ENCODE results near the gene ZNF658. TPM values are rescaled to one million over a fixed set of nuclear protein-coding genes. Genes with fewer than 3 reads are reported as not detected.
"Not testable (repeated sequence)": the region's sequence is repeated elsewhere in the genome, so short reads cannot be mapped to it uniquely, and the experiment has no call there.

The ZNF658 gene
- total RNA-seq (2011; cell fraction: chromatin; rRNA removed; ENCODE audit: low replicate concordance), result 0.53 and 1.5 TPM in 2 replicates
- 0.50 and 0.66 TPM in 2 replicates for total RNA-seq (2011; cell fraction: nucleolus; rRNA removed)
- total RNA-seq (2011; cell fraction: nucleoplasm; rRNA removed), result 0.92 and 1.2 TPM in 2 replicates
- total RNA-seq (2014; rRNA removed), result 0.32 and 0.53 TPM in 2 replicates
- total RNA-seq (2014; rRNA removed; fragmentation: Illumina TruSeq; extraction: Trizol), result 0.76 and 1.1 TPM in 2 replicates
- total RNA-seq (2015; rRNA removed; fragmentation: Illumina TruSeq; extraction: Trizol), result 1.0 and 1.1 TPM in 2 replicates
- total RNA-seq (2021), result 0.78 and 0.98 TPM in 2 replicates
- 0.22 and 0.32 TPM in 2 replicates for polyA plus RNA-seq (2011; rRNA removed)
- polyA plus RNA-seq (2011; cell fraction: cytosol; rRNA removed), result 0.04 and 0.09 TPM in 2 replicates
- polyA plus RNA-seq (2011; cell fraction: nucleus; rRNA removed), result 0.18 and 0.33 TPM in 2 replicates
- polyA plus RNA-seq (2012), result 0.43 and 0.75 TPM in 2 replicates
- polyA plus RNA-seq (2014; fragmentation: Illumina TruSeq; extraction: Trizol), result 0.53 and 0.58 TPM in 2 replicates
- polyA plus RNA-seq (2014; fragmentation: Nextera tagmentation; extraction: Ambion mirVana), result under 1 TPM; 0.31 to 0.46 TPM
- 0.28 and 0.39 TPM in 2 replicates for polyA plus RNA-seq (2014; rRNA removed)
- 0.54 and 1.1 TPM in 2 replicates for polyA minus RNA-seq (2011; rRNA and poly(A)+ RNA removed)
- 0.55 TPM in 1 of 2 replicates, not detected in the other for polyA minus RNA-seq (2011; cell fraction: cytosol; rRNA and poly(A)+ RNA removed)
- 1.2 and 2.0 TPM in 2 replicates for polyA minus RNA-seq (2011; cell fraction: nucleus; rRNA and poly(A)+ RNA removed)
- Bru-seq, nascent RNA, result percentile 49 among the genes with signal in this experiment
- BruChase-seq, experiment 1, labeled RNA remaining after a 2-hour chase, result percentile 40 among the genes with signal in this experiment
- percentile 38 among the genes with signal in this experiment for BruChase-seq, experiment 2, labeled RNA remaining after a 6-hour chase
- long read RNA-seq, experiment 1, full-length matches to known transcripts, result 1 of 1 reads
- long read RNA-seq, experiment 1, partial matches to known transcripts, result 0 of 1 reads
- long read RNA-seq, experiment 1, other reads (novel, unspliced or antisense), result 0 of 1 reads
- long read RNA-seq, experiment 2, result 0 reads
- long read RNA-seq, experiment 3, result 0 reads

DNA sequence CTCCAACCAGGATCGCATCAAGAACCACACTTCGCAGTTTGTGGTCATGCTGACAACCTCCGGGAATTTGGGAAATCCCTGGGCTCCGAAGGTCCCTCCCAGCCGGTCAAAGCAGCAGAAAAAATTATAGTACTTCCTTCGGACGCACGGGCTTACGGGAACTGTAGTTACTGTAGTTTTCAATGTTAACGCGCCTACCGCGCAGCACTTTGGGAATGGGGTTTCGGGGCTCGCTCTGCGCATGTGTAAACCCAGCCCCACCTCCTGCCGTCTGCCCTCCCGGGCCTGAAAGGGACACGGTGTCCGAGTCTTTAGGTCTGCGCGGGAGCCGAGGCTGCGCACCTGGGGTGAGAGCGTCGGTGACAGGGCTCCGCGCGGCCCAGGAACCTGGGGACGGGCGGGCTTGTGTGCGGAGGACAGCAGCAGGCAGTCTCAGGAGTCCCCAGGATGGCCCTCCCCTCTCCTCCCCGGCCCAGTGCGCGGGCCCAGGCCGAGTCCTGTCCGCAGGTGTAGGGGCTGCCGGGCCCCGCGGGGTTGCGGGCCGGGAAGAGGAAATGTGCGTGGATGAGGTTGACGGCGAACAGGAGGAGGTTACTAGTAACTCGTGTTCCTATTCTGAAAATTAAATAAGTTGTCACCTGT is at the start of gene ZNF658:
TSS of gene ZNF658 (plus strand) at position 236 of the 642 bp plus-strand sequence. CDS start 2,837 bp downstream, outside the sequence.
- H3K9me3 ChIP-seq (replicated peaks; ENCODE audit: control insufficient read depth, insufficient read depth, low read depth, low read length); CTCF ChIA-PET (ENCODE audit: low intra/inter-chr PET ratio); H3K79me2 ChIP-seq (ENCODE audit: control insufficient read depth, insufficient read depth, low read length); POLR2A ChIA-PET; BruUV-seq (replicated peaks); in situ Hi-C loops (cut with MboI); FAIRE-seq; H3K27ac ChIP-seq (ENCODE audit: extremely low read depth, low read depth, low read length); H3K9me1 ChIP-seq (ENCODE audit: control insufficient read depth, insufficient read depth, low read length); H3K9ac ChIP-seq (ENCODE audit: insufficient read depth in 1 of 2, low read depth in 2 of 2, low read length in 2 of 2); H4K20me1 ChIP-seq (replicated peaks; ENCODE audit: control insufficient read depth, insufficient read depth, low read length); H2AFZ ChIP-seq (ENCODE audit: low read depth, low read length); H3K36me3 ChIP-seq (ENCODE audit: control insufficient read depth, insufficient read depth, low read length); H3K4me1 ChIP-seq (replicated peaks in 1 of 2; ENCODE audit: control insufficient read depth in 2 of 2, insufficient read depth in 2 of 2, low read length in 2 of 2); intact Hi-C loops (cut with micrococcal nuclease); H3K27me3 ChIP-seq (ENCODE audit: control insufficient read depth in 2 of 2, insufficient read depth in 2 of 2, low read length in 2 of 2): not testable (repeated sequence)
- DNase-seq (ENCODE audit: extremely low read depth in 1 of 4, low spot score in 3 of 4), result peak in 1 of 4 experiments; percentile 79
- peak; percentile 100 for ATAC-seq
- Histone ChIP-seq H3K4me3 (peak within 1 kb of the TSS; percentile 29), H3K4me2 (ENCODE audit: insufficient read depth, low read length) (peak within 1 kb of the TSS; percentile 55)
- WGBS (ENCODE audit: insufficient coverage, low coverage, missing lambda C conversion rate), result 0% methylated on average over 10 of the region's 46 CpGs
- TF ChIP-seq PHF8 (IDR thresholded peaks at IDR 0.05; ENCODE audit: borderline replicate concordance, low read length) (peak; percentile 35; the same call in 1 of the 2 replicates), MEIS2 (IDR thresholded peaks at IDR 0.05; ENCODE audit: partially characterized antibody) (peak; percentile 15), GABPA (tag; conservative IDR thresholded peaks at IDR 0.05; ENCODE audit: low read depth) (peak; percentile 53), RBFOX2 (IDR thresholded peaks at IDR 0.05; ENCODE audit: low read depth, low read length) (peak; percentile 47), NRF1 (conservative IDR thresholded peaks at IDR 0.05 in 1 of 2, IDR thresholded peaks at IDR 0.05 in 1 of 2) (peak; percentile 90 to 91), HCFC1 (IDR thresholded peaks at IDR 0.05; ENCODE audit: low read depth, low read length) (peak; percentile 61), POLR2G (IDR thresholded peaks at IDR 0.05; ENCODE audit: low read depth, low read length) (peak; percentile 54)
- TF ChIP-seq, protein P1, sequence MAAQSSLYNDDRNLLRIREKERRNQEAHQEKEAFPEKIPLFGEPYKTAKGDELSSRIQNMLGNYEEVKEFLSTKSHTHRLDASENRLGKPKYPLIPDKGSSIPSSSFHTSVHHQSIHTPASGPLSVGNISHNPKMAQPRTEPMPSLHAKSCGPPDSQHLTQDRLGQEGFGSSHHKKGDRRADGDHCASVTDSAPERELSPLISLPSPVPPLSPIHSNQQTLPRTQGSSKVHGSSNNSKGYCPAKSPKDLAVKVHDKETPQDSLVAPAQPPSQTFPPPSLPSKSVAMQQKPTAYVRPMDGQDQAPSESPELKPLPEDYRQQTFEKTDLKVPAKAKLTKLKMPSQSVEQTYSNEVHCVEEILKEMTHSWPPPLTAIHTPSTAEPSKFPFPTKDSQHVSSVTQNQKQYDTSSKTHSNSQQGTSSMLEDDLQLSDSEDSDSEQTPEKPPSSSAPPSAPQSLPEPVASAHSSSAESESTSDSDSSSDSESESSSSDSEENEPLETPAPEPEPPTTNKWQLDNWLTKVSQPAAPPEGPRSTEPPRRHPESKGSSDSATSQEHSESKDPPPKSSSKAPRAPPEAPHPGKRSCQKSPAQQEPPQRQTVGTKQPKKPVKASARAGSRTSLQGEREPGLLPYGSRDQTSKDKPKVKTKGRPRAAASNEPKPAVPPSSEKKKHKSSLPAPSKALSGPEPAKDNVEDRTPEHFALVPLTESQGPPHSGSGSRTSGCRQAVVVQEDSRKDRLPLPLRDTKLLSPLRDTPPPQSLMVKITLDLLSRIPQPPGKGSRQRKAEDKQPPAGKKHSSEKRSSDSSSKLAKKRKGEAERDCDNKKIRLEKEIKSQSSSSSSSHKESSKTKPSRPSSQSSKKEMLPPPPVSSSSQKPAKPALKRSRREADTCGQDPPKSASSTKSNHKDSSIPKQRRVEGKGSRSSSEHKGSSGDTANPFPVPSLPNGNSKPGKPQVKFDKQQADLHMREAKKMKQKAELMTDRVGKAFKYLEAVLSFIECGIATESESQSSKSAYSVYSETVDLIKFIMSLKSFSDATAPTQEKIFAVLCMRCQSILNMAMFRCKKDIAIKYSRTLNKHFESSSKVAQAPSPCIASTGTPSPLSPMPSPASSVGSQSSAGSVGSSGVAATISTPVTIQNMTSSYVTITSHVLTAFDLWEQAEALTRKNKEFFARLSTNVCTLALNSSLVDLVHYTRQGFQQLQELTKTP (IDR thresholded peaks at IDR 0.05; ENCODE audit: low read depth in 1 of 2, partially characterized antibody in 2 of 2), result peak in 1 of 2 experiments; percentile 88
- TF ChIP-seq, protein P2, sequence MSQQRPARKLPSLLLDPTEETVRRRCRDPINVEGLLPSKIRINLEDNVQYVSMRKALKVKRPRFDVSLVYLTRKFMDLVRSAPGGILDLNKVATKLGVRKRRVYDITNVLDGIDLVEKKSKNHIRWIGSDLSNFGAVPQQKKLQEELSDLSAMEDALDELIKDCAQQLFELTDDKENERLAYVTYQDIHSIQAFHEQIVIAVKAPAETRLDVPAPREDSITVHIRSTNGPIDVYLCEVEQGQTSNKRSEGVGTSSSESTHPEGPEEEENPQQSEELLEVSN (IDR thresholded peaks at IDR 0.05; ENCODE audit: borderline replicate concordance in 1 of 2, extremely low read depth in 1 of 2, insufficient read depth in 1 of 2, insufficient read length in 1 of 2, low read depth in 1 of 2, low read length in 1 of 2, poor library complexity in 1 of 2, severe bottlenecking in 1 of 2), result peak in 1 of 2 experiments; percentile 37
